HEK293 (cell line): ENCODE measurements around the gene ELAPOR1.

ENCODE experiments used
- CTCF ChIA-PET: fragments of 350-600 bp; formaldehyde crosslinking; extraction: SDS; loops from one replicate; lab custom pipeline; 2021; ENCODE audit warnings: antibody characterized with exemption; lab: Yijun Ruan, JAX
- POLR2A ChIA-PET: fragments of 300-600 bp; formaldehyde crosslinking; extraction: SDS; loops from one replicate; lab custom pipeline; 2020; ENCODE audit warnings: antibody characterized with exemption, inconsistent platforms; lab: Yijun Ruan, JAX
- H3K27ac ChIP-seq: fragments of 200-500 bp; sonication (Bioruptor generic); 2 replicates; pipeline ENCODE4 v1.5.1; 2014; ENCODE audit warnings: low read depth, low read length, control low read depth, inconsistent platforms; ENCODE audit errors: extremely low read depth
- H3K36me3 ChIP-seq, 2 experiments: fragments of 200-500 bp in 1 of 2; sonication (Bioruptor generic) in 1 of 2; 1 replicate in 1 of 2; 2 replicates in 1 of 2; pipeline ENCODE4 v1.5.1; 2014 to 2017; ENCODE audit warnings: inconsistent platforms in 2 of 2, low read length in 2 of 2; ENCODE audit not compliant: control insufficient read depth in 2 of 2, insufficient read depth in 1 of 2
- H3K4me1 ChIP-seq: fragments of 200-500 bp; sonication (Bioruptor generic); 2 replicates; pipeline ENCODE4 v1.5.1; 2014; ENCODE audit warnings: mild to moderate bottlenecking, low read length, inconsistent platforms; ENCODE audit not compliant: control insufficient read depth, insufficient read depth
- H3K4me3 ChIP-seq: 2 replicates; pipeline ENCODE4 v1.5.1; 2011; ENCODE audit warnings: low read depth, mild to moderate bottlenecking, control low read depth, low read length, moderate library complexity
- H3K9me3 ChIP-seq: fragments of 200-500 bp; sonication (Bioruptor generic); 2 replicates; pipeline ENCODE4 v1.5.1; 2014; ENCODE audit warnings: low read depth, low read length, inconsistent platforms; ENCODE audit not compliant: control insufficient read depth, insufficient read depth
- BCL11A ChIP-seq: fragments of 450-650 bp; formaldehyde crosslinking; IDR thresholded peaks from 2 replicates; pipeline ENCODE4 v1.5.1; 2016; ENCODE audit warnings: low read depth, missing biosample characterization, missing genetic modification characterization
- GLIS2 ChIP-seq: fragments of 450-650 bp; formaldehyde crosslinking; IDR thresholded peaks from 2 replicates; pipeline ENCODE4 v1.5.1; 2016; ENCODE audit warnings: missing biosample characterization, missing genetic modification characterization
- KLF1 ChIP-seq: fragments of 450-650 bp; formaldehyde crosslinking; IDR thresholded peaks from 2 replicates; pipeline ENCODE4 v1.5.1; 2016; ENCODE audit warnings: missing biosample characterization, missing genetic modification characterization
- MYNN ChIP-seq: fragments of 450-650 bp; formaldehyde crosslinking; IDR thresholded peaks from 2 replicates; pipeline ENCODE4 v1.5.1; 2016; ENCODE audit warnings: missing biosample characterization, missing genetic modification characterization, borderline replicate concordance
- ZBTB6 ChIP-seq: fragments of 450-650 bp; formaldehyde crosslinking; IDR thresholded peaks from 2 replicates; pipeline ENCODE4 v1.5.1; 2017; ENCODE audit warnings: missing biosample characterization, missing genetic modification characterization
- ZBTB7A ChIP-seq: fragments of 450-650 bp; formaldehyde crosslinking; IDR thresholded peaks from 2 replicates; pipeline ENCODE4 v1.5.1; 2016; ENCODE audit warnings: low read depth, missing biosample characterization, missing genetic modification characterization
- ZIC2 ChIP-seq: fragments of 450-650 bp; formaldehyde crosslinking; IDR thresholded peaks from 2 replicates; pipeline ENCODE4 v1.5.1; 2016; ENCODE audit warnings: missing biosample characterization, missing genetic modification characterization
- ZNF114 ChIP-seq: fragments of 450-650 bp; formaldehyde crosslinking; IDR thresholded peaks from 2 replicates; pipeline ENCODE4 v1.5.0; 2017; ENCODE audit warnings: missing biosample characterization, missing genetic modification characterization
- ZNF121 ChIP-seq: fragments of 450-650 bp; formaldehyde crosslinking; IDR thresholded peaks from 2 replicates; pipeline ENCODE4 v1.5.1; 2016; ENCODE audit warnings: missing biosample characterization, missing genetic modification characterization
- ZNF366 ChIP-seq: fragments of 450-650 bp; formaldehyde crosslinking; conservative IDR thresholded peaks from 2 replicates; pipeline ENCODE4 v1.5.1; 2016; ENCODE audit warnings: missing biosample characterization, missing genetic modification characterization
- ZNF433 ChIP-seq: fragments of 450-650 bp; formaldehyde crosslinking; IDR thresholded peaks from 2 replicates; pipeline ENCODE4 v1.5.1; 2016; ENCODE audit warnings: missing biosample characterization, missing genetic modification characterization, low read depth
- ZNF501 ChIP-seq: fragments of 450-650 bp; formaldehyde crosslinking; IDR thresholded peaks from 2 replicates; pipeline ENCODE4 v1.5.1; 2016; ENCODE audit warnings: missing biosample characterization, missing genetic modification characterization
- ZNF623 ChIP-seq: fragments of 450-650 bp; formaldehyde crosslinking; IDR thresholded peaks from 2 replicates; pipeline ENCODE4 v1.5.1; 2016; ENCODE audit warnings: missing biosample characterization, missing genetic modification characterization
- ZNF639 ChIP-seq: fragments of 450-650 bp; formaldehyde crosslinking; IDR thresholded peaks from 2 replicates; pipeline ENCODE4 v1.5.1; 2016; ENCODE audit warnings: missing biosample characterization, missing genetic modification characterization
- TF ChIP-seq, protein P1 (sequence below): fragments of 450-650 bp; formaldehyde crosslinking; IDR thresholded peaks from 2 replicates; pipeline ENCODE4 v1.5.1; 2016; ENCODE audit warnings: missing biosample characterization, missing genetic modification characterization

ELAPOR1 gene

GRCh38 chr1:109099938-109100773, 13.8 kb upstream of the ELAPOR1 start (continued):
- TF ChIP-seq ZNF639 (tag by site-specific recombination) (peak; percentile 97), ZNF366 (tag by site-specific recombination) (peak; percentile 69; the same call in 1 of the 2 replicates), ZNF623 (tag by site-specific recombination) (peak; percentile 22; the same call in 1 of the 2 replicates), KLF1 (tag by site-specific recombination) (peak; percentile 77), GLIS2 (tag by site-specific recombination) (peak; percentile 99)
- TF ChIP-seq, all 188 proteins: peak for 98

DNA sequence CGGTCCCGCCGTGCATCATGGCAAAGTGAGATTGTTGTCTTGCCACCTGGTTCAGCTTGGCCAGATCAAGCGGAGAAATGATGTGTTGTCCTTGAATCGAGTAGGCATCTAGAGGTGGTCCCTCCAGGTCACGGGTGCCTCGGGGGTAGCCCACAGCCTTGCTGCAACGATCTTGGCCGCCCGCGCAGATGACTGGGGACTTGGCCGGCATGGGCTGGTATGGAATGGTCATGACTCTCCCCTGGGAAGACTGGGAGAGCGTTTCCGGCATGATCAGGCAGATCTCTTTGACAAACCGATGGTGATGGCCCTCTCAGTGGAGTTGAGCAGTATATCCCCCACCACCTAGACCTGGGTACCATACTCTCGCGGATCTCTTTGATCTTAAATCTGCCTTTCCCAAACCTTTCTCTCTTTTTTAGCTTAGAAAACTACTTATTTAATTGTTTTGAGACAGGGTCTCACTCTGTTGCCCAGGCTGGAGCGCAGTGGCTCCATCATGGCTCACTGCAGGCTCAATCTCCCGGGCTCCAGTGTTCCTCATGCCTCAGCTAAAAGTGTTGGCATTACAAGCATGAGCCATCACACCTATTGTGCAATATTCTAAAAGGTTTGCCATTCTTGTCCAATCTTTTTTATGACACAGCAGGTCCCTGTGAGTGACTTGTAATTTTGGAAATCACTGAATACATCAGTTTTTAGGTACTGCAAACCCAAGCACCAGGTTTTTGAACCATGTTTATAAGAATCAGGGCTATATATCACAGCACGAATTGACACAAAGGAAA, 9.4 kb upstream of the ELAPOR1 start:
- Histone ChIP-seq H3K4me3 (no peak overlapping the region), H3K4me1 (no peaks in the 10 kb centered on the region), H3K9me3 (no peaks in the 10 kb centered on the region)
- POLR2A ChIA-PET: interaction anchor here (0.7 to 0.9 kb wide), 2 partner anchors 29 to 55 kb away, joined by 4 to 9 read pairs; partner anchors contain the start of gene TAF13
- TF ChIP-seq ZBTB6 (tag by site-specific recombination): peak; percentile 97
- peak; percentile 66 for TF ChIP-seq ZNF121 (tag by site-specific recombination)
- no peak for TF ChIP-seq ZNF114 (tag by site-specific recombination)
- TF ChIP-seq, all 188 proteins: peak for 2
- CTCF ChIA-PET: no interaction called here
- no peak overlapping the region for H3K27ac ChIP-seq
- peaks cover 0 to 4% of the 10 kb centered on the region in 2 experiments; a peak in 2 of 3 replicates for H3K36me3 ChIP-seq

- Histone ChIP-seq H3K4me3 (no peak overlapping the region), H3K27ac (no peak overlapping the region), H3K9me3 (no peaks in the 10 kb centered on the region), H3K36me3 (peaks cover 0 to 4% of the 10 kb centered on the region in 2 experiments; a peak in 2 of 3 replicates), H3K4me1 (no peaks in the 10 kb centered on the region)
- ChIA-PET CTCF (no interaction called here), POLR2A (no interaction called here)
- TF ChIP-seq, protein P1, sequence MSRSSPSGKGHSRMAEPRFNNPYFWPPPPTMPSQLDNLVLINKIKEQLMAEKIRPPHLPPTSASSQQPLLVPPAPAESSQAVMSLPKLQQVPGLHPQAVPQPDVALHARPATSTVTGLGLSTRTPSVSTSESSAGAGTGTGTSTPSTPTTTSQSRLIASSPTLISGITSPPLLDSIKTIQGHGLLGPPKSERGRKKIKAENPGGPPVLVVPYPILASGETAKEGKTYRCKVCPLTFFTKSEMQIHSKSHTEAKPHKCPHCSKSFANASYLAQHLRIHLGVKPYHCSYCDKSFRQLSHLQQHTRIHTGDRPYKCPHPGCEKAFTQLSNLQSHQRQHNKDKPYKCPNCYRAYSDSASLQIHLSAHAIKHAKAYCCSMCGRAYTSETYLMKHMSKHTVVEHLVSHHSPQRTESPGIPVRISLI (tag by site-specific recombination): 0 out of 2 replicates have a peak, but pooled peaks have one; percentile 36
- no peak for TF ChIP-seq ZBTB7A (tag by site-specific recombination)
These were observed 8.0 kb upstream of the ELAPOR1 start for GRCh38 chr1:109105881-109106280.

DNA sequence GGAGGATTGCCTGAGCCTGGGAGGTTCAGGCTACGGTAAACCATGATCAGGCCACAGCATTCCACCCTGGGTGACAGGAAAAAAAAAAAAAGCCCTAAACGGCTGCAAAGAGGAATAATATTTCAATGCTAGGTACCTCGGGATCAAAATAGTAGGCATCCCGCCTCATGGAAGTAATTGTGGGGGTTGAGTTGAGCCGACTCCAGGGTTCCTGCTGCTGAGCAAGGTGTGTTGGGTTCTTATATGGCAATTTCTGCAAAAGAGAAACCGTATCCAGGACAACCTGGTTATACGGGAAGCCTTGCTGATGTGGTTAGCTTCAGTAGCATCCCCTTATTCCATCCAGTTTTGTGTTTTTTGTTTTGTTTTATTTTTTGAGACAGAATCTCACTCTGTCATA, 6.1 kb upstream of the ELAPOR1 start:
- Histone ChIP-seq H3K4me1 (no peaks in the 10 kb centered on the region), H3K9me3 (no peaks in the 10 kb centered on the region), H3K27ac (no peak overlapping the region), H3K4me3 (no peak overlapping the region)
- CTCF ChIA-PET: interaction anchor here (1.1 kb wide), 2 partner anchors 8 to 279 kb away, joined by 3 to 8 read pairs; no protein-coding TSS in a partner anchor
- TF ChIP-seq ZNF501 (tag by site-specific recombination): no peak
- TF ChIP-seq MYNN: no peak
- no peak for TF ChIP-seq ZIC2 (tag by site-specific recombination)
- TF ChIP-seq BCL11A: no peak
- no peak for TF ChIP-seq ZNF433 (tag by site-specific recombination)
- TF ChIP-seq, all 188 proteins: peak for 0
- POLR2A ChIA-PET: interaction anchor here (0.7 kb wide), 1 partner anchor 8 kb away, joined by 3 read pairs; no protein-coding TSS in a partner anchor
- H3K36me3 ChIP-seq: no peaks in the 10 kb centered on the region
